ENCODE data around the gene ZSWIM6. TPM values are rescaled to one million over a fixed set of nuclear protein-coding genes. Genes with fewer than 3 reads are reported as not detected.

ZSWIM6 gene
- total RNA-seq, 1 donor from 2014 or later: 20.4 TPM

- no peak for DNase-seq (ENCODE audit: extremely low read depth, low read depth, low spot score)
Measured at GRCh38 chr5:61582205-61582820, 250.3 kb downstream of the ZSWIM6 start.

GRCh38 chr5:61582887-61583286 is 250.8 kb downstream of the ZSWIM6 start:
- DNase-seq (ENCODE audit: extremely low read depth, low read depth, low spot score): no peak

- DNase-seq (ENCODE audit: extremely low read depth, low read depth, low spot score): no peak
Measured at GRCh38 chr5:61586096-61587084, 254.3 kb downstream of the ZSWIM6 start.

- no peak for DNase-seq (ENCODE audit: extremely low read depth, low read depth, low spot score)
Measured at GRCh38 chr5:61587125-61587524, 255.1 kb downstream of the ZSWIM6 start.

GRCh38 chr5:61588216-61588615 is 256.2 kb downstream of the ZSWIM6 start:
- DNase-seq (ENCODE audit: extremely low read depth, low read depth, low spot score): no peak

GRCh38 chr5:61589946-61590345 is 257.9 kb downstream of the ZSWIM6 start:
- no peak for DNase-seq (ENCODE audit: extremely low read depth, low read depth, low spot score)

GRCh38 chr5:61590473-61590872 is 258.4 kb downstream of the ZSWIM6 start:
- DNase-seq (ENCODE audit: extremely low read depth, low read depth, low spot score): no peak

- DNase-seq (ENCODE audit: extremely low read depth, low read depth, low spot score): no peak
Measured at GRCh38 chr5:61591859-61592258, 259.8 kb downstream of the ZSWIM6 start.

GRCh38 chr5:61595426-61595825 is 263.4 kb downstream of the ZSWIM6 start:
- DNase-seq (ENCODE audit: extremely low read depth, low read depth, low spot score): no peak

Other genes with a start within 250 kb of the ZSWIM6 start
- gene SMIM15, start 169.8 kb upstream of the ZSWIM6 start, total RNA-seq: 34.1 and 34.3 TPM in 2 replicates